ENCODE results near the gene SNX33. TPM values are rescaled to one million over a fixed set of nuclear protein-coding genes. Genes with fewer than 3 reads are reported as not detected.
"Not testable (repeated sequence)": the region's sequence is repeated elsewhere in the genome, so short reads cannot be mapped to it uniquely, and the experiment has no call there.

SNX33 gene
- total RNA-seq, 1 experiment from 2014 or later, result 13.3 TPM

- H3K36me3 ChIP-seq (replicated peaks; ENCODE audit: control insufficient read depth, insufficient read depth, low read length), result no peaks in the 10 kb centered on the region
These were observed 46.8 kb downstream of the SNX33 start for GRCh38 chr15:75694241-75695182.

DNA sequence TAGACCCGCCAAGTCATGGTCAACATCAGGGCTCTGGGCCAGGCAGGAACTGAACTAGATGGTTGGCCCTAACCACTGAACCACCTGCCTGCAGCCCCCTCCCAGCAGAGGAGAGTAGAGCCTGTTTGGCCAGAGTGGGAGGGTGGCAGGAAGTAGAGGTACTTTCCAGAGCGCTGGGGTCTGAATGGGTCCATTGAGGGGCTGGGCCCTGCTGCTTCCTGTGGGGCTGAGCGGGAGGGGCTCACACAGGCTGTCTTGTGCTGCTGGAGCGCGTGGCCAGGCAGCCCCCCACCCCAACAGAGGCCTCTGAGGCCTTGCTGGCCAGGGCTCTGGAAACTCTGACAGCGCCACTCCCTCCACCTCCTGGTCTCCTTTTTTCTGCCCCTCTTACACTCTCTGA is 47.5 kb downstream of the SNX33 start:
- no peak for DNase-seq
- no peaks in the 10 kb centered on the region for H3K27me3 ChIP-seq (ENCODE audit: control insufficient read depth, insufficient read depth, low read length)

More at GRCh38 chr15:75694241-75695182, 46.8 kb downstream of the SNX33 start:
- Histone ChIP-seq H3K27me3 (ENCODE audit: control insufficient read depth, insufficient read depth, low read length) (no peaks in the 10 kb centered on the region), H3K4me3 (ENCODE audit: insufficient read depth, low read depth, low read length) (no peak overlapping the region)
- peak; percentile 87 for DNase-seq

DNA sequence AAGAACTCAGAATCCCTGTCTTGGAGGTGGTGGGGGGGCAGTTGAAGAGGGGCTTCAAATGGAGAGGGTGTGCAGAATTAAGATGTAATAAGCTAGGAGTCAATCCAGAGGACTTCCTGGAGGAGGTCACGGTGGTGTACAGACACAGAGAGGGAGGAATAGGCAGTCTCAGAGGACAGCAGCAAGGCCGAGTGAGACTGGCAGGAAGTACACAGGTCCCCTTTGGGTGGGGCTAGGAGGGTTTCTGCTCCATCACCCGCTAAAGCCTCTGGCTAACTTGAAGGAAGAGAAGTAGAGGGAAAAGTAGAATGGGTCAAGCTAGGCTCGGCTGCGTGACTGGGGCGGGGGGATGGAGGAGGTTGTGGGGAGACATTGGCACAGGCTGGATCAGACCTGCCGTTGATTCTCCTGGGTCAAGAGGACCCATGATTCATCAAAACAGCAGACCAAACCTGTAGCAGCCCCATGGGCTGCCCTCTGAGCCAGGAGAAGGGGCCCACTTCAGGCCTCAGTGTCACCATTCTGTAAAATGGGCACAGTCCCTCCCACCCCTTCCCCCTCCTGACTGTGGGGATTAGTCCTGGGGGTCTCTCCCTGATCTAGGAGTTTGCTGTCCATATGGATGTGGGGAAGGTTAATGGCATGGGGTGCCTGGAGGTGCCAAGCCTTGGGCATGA is 48.1 kb downstream of the SNX33 start:
- H3K4me3 ChIP-seq (ENCODE audit: insufficient read depth, low read depth, low read length), result no peak overlapping the region
- H3K27me3 ChIP-seq (ENCODE audit: control insufficient read depth, insufficient read depth, low read length), result no peaks in the 10 kb centered on the region
- no peaks in the 10 kb centered on the region for H3K36me3 ChIP-seq (replicated peaks; ENCODE audit: control insufficient read depth, insufficient read depth, low read length)
- peak; percentile 53 for DNase-seq

More for the DNA sequence above, 47.5 kb downstream of the SNX33 start:
- Histone ChIP-seq H3K36me3 (replicated peaks; ENCODE audit: control insufficient read depth, insufficient read depth, low read length) (no peaks in the 10 kb centered on the region), H3K4me3 (ENCODE audit: insufficient read depth, low read depth, low read length) (no peak overlapping the region)

DNA sequence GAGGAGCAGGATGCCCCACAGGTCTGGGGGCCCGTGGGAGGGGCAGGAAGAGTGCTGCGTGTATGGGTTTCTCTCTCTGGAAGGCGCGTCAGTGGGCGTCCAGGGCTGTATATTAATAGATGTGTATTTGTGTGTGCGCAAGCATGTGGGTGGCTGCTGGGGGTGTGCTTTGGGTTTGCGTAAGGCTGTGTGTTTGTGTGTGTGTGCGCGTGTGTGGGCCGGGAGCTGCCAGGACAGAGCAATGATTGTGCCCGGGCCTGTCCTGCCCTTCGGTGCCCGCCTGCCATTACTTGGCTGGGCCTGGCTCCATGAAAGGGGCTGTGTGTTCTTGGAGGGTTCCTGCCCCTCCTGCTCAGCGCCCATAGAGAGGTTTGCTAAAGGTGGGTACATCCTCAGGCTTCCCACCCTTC is 48.6 kb downstream of the SNX33 start:
- H3K27me3 ChIP-seq (ENCODE audit: control insufficient read depth, insufficient read depth, low read length), result no peaks in the 10 kb centered on the region

GRCh38 chr15:75696854-75697259 is 49.1 kb downstream of the SNX33 start:
- peak; percentile 71 for DNase-seq
- Histone ChIP-seq H3K27me3 (ENCODE audit: control insufficient read depth, insufficient read depth, low read length) (no peaks in the 10 kb centered on the region), H3K4me3 (ENCODE audit: insufficient read depth, low read depth, low read length) (no peak overlapping the region), H3K36me3 (replicated peaks; ENCODE audit: control insufficient read depth, insufficient read depth, low read length) (no peaks in the 10 kb centered on the region)

More for the DNA sequence above, 48.6 kb downstream of the SNX33 start:
- no peak for DNase-seq
- Histone ChIP-seq H3K36me3 (replicated peaks; ENCODE audit: control insufficient read depth, insufficient read depth, low read length) (no peaks in the 10 kb centered on the region), H3K4me3 (ENCODE audit: insufficient read depth, low read depth, low read length) (no peak overlapping the region)

GRCh38 chr15:75697523-75697922 is 49.8 kb downstream of the SNX33 start:
- Histone ChIP-seq H3K36me3 (replicated peaks; ENCODE audit: control insufficient read depth, insufficient read depth, low read length) (no peaks in the 10 kb centered on the region), H3K27me3 (ENCODE audit: control insufficient read depth, insufficient read depth, low read length) (no peaks in the 10 kb centered on the region), H3K4me3 (ENCODE audit: insufficient read depth, low read depth, low read length) (no peak overlapping the region)
- peak; percentile 58 for DNase-seq

- DNase-seq; H3K27me3 ChIP-seq (ENCODE audit: control insufficient read depth, insufficient read depth, low read length); H3K4me3 ChIP-seq (ENCODE audit: insufficient read depth, low read depth, low read length); H3K36me3 ChIP-seq (replicated peaks; ENCODE audit: control insufficient read depth, insufficient read depth, low read length): not testable (repeated sequence)
These were observed 50.4 kb downstream of the SNX33 start for GRCh38 chr15:75697974-75698747.

DNA sequence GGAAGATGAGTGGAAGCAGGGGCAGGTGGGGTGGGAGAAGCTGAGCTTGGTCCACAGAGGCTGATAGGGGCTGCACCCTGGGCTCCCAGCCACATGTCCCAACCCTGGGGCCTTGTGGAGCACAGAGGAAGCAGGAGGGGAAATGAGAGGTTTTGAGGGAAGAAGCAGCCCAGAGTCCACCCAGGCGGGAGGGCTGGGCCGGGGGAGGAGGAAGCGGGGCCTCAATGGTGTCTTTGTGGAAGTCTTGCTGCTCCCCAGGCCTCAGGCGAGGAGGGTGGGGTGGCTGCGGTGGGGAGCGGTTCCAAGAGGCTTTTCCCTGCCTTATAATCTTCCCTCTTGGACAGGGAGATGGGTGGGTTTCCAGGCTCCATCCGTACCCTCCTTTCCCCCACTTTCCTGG is 51.8 kb downstream of the SNX33 start:
- not testable (repeated sequence) for DNase-seq; H3K27me3 ChIP-seq (ENCODE audit: control insufficient read depth, insufficient read depth, low read length); H3K36me3 ChIP-seq (replicated peaks; ENCODE audit: control insufficient read depth, insufficient read depth, low read length); H3K4me3 ChIP-seq (ENCODE audit: insufficient read depth, low read depth, low read length)

GRCh38 chr15:75699961-75700874 is 52.5 kb downstream of the SNX33 start:
- not testable (repeated sequence) for H3K36me3 ChIP-seq (replicated peaks; ENCODE audit: control insufficient read depth, insufficient read depth, low read length); H3K27me3 ChIP-seq (ENCODE audit: control insufficient read depth, insufficient read depth, low read length); H3K4me3 ChIP-seq (ENCODE audit: insufficient read depth, low read depth, low read length); DNase-seq

DNA sequence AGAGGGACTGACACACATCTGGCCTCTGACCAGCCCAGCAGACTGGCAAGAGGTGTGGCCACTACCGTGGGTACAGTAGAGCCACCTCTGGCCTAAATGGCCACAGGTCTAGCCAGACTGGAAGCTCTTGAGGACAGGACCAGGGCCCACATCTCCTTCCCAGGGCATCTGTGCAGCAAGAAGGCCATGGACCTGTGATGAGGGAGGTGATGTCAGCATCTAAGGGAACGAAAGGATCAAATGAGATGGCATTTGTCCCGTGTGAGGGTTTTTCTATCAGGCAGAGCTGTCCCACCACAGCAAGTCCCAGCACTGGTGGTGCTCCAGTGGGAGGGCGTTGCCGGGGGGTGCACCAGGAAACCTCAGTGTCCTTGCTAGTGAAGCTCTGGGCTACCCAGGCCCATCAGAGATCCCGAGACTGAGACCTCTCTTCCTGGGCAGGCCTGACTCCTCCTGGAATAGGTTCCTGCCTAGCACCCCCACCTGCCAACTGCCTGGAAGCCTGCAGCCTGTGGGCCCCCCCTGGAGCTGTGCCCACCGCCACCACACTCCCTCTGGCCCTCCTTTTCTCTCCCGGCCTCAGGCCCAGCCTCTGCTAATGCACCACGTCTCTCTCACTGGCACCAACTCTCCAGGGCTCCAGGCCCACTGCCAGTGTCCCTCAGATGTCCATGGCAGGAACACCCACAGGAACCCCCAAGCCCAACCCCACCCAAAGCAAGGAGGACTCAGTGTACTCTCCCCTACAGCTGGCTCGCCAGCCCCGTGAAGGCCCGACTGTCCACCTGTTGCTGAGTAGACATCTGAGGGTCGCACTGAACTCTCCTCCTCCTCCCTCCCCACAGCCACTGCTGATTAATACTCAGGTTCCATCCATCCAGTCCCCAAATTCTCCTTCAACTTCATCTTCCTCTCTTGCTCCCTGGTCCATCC is 53.6 kb downstream of the SNX33 start:
- H3K4me3 ChIP-seq (ENCODE audit: insufficient read depth, low read depth, low read length); DNase-seq; H3K27me3 ChIP-seq (ENCODE audit: control insufficient read depth, insufficient read depth, low read length); H3K36me3 ChIP-seq (replicated peaks; ENCODE audit: control insufficient read depth, insufficient read depth, low read length): not testable (repeated sequence)

- Histone ChIP-seq H3K27me3 (ENCODE audit: control insufficient read depth, insufficient read depth, low read length) (no peaks in the 10 kb centered on the region), H3K36me3 (replicated peaks; ENCODE audit: control insufficient read depth, insufficient read depth, low read length) (no peaks in the 10 kb centered on the region), H3K4me3 (ENCODE audit: insufficient read depth, low read depth, low read length) (no peak overlapping the region)
- no peak for DNase-seq
These were observed 54.7 kb downstream of the SNX33 start for GRCh38 chr15:75702436-75702835.

DNA sequence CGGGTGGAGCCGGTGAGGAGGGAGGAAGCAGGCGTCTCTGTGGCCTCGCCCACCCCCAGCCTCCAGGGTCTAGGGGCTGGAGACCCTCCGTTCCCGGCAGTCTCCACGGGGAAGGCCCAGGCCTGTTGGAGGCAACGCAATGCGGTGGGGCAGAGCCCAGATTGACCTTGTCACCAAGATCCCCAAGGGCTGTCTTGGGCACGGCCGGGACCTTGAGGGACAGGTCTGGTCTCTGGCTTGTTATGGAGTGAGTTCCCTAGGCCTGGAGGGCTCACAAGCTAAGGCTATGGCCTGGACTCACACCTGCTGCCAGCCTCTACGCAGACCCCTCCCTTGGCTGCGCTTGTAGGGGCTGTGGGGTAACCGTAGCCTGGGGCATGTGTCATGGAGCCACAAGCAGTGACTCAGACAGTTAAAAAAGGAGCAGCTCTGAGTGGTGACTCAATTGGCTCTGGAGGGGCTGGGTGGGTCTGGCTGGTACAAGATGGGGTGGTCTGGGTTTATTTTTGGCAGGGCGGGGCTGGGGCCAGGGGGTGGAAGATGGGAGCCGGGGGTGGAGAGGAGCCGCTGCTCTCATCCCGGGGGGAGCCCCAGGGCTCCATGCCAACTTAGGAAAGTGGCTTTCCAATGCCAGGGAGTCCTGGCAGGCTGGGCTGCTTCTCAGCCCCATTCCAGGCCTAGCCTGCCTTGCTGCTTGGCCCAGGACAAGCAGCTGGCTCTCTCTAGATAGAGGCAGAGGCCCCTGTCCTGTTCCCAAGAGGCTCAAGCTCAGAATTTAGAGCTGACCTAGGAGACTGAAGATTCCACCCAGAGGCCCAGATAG is 55.9 kb downstream of the SNX33 start:
- H3K27me3 ChIP-seq (ENCODE audit: control insufficient read depth, insufficient read depth, low read length); H3K4me3 ChIP-seq (ENCODE audit: insufficient read depth, low read depth, low read length); DNase-seq; H3K36me3 ChIP-seq (replicated peaks; ENCODE audit: control insufficient read depth, insufficient read depth, low read length): not testable (repeated sequence)

All from H7 (cell line).